Skeletal muscle satellite cell (primary cell): ENCODE results near the gene RIPOR3.

Experiments used
- H3K27me3 ChIP-seq: 2 replicates; pipeline ENCODE4 v1.7.0; 2013; ENCODE audit warnings: low read length; ENCODE audit not compliant: control insufficient read depth, insufficient read depth
- H3K36me3 ChIP-seq: 2 replicates; pipeline ENCODE4 v1.7.0; 2013; ENCODE audit warnings: mild to moderate bottlenecking, control low read depth, low read length; ENCODE audit not compliant: insufficient read depth
- H3K4me1 ChIP-seq: 2 replicates; pipeline ENCODE4 v1.7.0; 2013; ENCODE audit warnings: low read length; ENCODE audit not compliant: control insufficient read depth, insufficient read depth
- H3K4me2 ChIP-seq: 2 replicates; pipeline ENCODE4 v1.7.0; 2013; ENCODE audit warnings: mild to moderate bottlenecking, low read length
- H3K4me3 ChIP-seq: 2 replicates; pipeline ENCODE4 v1.7.0; 2013; ENCODE audit warnings: low read length
- H3K9ac ChIP-seq: 2 replicates; pipeline ENCODE4 v1.7.0; 2013; ENCODE audit warnings: mild to moderate bottlenecking, low read depth, low read length, moderate library complexity
- H3K9me3 ChIP-seq: replicated peaks from 2 replicates; pipeline ENCODE4 v1.7.0; 2013; ENCODE audit warnings: mild to moderate bottlenecking, control low read depth, low read length

The RIPOR3 gene

GRCh38 chr20:50728981-50729874, 37.9 kb upstream of the RIPOR3 start:
- H3K36me3 ChIP-seq: no peaks in the 10 kb centered on the region
- peaks cover 37% of the 10 kb centered on the region for H3K4me1 ChIP-seq
- peaks cover 23% of the 10 kb centered on the region for H3K27me3 ChIP-seq
- H3K4me3 ChIP-seq: no peak overlapping the region
- no peaks in the 10 kb centered on the region for H3K9me3 ChIP-seq
- H3K4me2 ChIP-seq: no peak overlapping the region
- no peak overlapping the region for H3K9ac ChIP-seq

DNA sequence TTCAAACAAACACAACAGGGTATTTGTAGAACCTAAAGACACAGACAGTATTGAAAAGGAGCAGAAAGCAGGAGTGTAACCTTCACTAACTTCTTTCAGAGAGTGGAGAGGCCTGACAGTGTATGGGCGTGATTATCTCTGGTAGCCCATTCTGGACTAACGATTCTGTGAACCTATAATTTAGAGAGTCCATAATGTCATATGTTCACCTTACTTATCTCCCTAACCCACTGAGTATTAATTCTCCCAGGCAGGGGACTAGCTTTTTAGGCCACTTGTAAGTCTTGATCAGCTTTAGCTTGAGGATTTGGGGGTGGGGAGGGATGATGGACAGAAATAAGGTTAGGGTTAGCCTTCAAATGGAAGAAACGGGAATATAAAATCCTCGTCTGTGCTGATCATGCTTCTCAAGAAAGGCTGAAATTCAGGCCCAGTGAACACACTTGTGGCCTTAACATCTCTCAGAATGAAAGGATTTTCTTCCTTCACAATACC, 37.2 kb upstream of the RIPOR3 start:
- Histone ChIP-seq H3K4me3 (no peak overlapping the region), H3K27me3 (peaks cover 18% of the 10 kb centered on the region), H3K36me3 (no peaks in the 10 kb centered on the region), H3K4me1 (peaks cover 38% of the 10 kb centered on the region), H3K4me2 (no peak overlapping the region), H3K9me3 (no peaks in the 10 kb centered on the region), H3K9ac (no peak overlapping the region)

GRCh38 chr20:50727792-50728485, 36.6 kb upstream of the RIPOR3 start:
- Histone ChIP-seq H3K9ac (no peak overlapping the region), H3K4me3 (no peak overlapping the region), H3K9me3 (no peaks in the 10 kb centered on the region), H3K4me2 (no peak overlapping the region), H3K4me1 (peaks cover 38% of the 10 kb centered on the region), H3K36me3 (no peaks in the 10 kb centered on the region), H3K27me3 (peaks cover 16% of the 10 kb centered on the region)

- Histone ChIP-seq H3K4me3 (no peak overlapping the region), H3K4me1 (peaks cover 42% of the 10 kb centered on the region), H3K9ac (no peak overlapping the region), H3K4me2 (no peak overlapping the region), H3K36me3 (no peaks in the 10 kb centered on the region), H3K27me3 (peaks cover 9% of the 10 kb centered on the region), H3K9me3 (no peaks in the 10 kb centered on the region)
These were observed 35.8 kb upstream of the RIPOR3 start for GRCh38 chr20:50726955-50727791.

DNA sequence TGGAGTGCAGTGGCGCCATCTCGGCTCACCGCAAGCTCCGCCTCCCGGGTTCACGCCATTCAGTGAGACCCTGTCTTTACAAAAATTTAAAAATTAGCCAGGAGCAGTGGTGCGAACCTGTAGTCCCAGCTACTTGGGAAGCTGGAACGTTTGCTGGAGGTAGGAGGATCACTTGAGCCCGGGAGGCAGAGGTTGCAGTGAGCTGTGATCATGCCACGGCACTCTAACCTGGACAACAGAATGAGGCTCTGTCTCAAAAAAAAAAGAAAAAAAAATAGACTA, 34.3 kb upstream of the RIPOR3 start:
- Histone ChIP-seq H3K9ac (no peak overlapping the region), H3K4me3 (no peak overlapping the region), H3K9me3 (no peaks in the 10 kb centered on the region), H3K36me3 (no peaks in the 10 kb centered on the region), H3K4me1 (peaks cover 39% of the 10 kb centered on the region), H3K27me3 (no peaks in the 10 kb centered on the region), H3K4me2 (peak overlapping the region; percentile 50)

GRCh38 chr20:50724851-50725723, 33.7 kb upstream of the RIPOR3 start:
- Histone ChIP-seq H3K4me3 (peak overlapping the region; percentile 17), H3K4me1 (peaks cover 33% of the 10 kb centered on the region), H3K27me3 (no peaks in the 10 kb centered on the region), H3K4me2 (peak overlapping the region; percentile 50), H3K9me3 (no peaks in the 10 kb centered on the region), H3K9ac (peak overlapping the region; percentile 53), H3K36me3 (no peaks in the 10 kb centered on the region)

DNA sequence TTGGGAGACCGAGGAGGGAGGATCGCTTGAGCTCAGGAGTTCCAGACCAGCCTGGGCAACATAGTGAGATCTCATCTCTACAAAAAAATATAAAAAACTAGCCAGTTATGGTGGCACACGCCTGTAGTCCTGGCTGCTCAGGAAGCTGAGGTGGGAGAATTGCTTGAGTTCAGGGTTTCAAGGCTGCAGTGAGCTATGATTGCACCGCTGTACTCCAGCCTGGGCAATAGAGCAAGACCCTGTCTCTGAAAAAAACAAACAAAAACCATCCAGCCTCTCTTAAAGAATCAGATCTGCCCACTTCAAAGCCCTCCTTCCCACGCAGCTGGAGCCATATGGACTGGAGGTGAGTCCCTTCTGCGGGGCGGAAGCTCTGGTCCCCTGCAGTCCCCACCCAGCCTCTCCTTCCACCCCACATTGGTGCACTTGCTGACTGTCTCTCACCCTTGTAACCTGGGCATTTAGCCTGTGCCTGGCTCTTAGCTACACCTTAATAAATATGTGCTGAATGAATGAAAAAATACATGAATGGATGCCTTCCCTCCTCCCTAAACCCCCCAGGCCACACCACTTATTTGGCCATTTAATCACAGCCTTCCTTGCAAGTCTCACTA, 32.9 kb upstream of the RIPOR3 start:
- Histone ChIP-seq H3K4me3 (peak overlapping the region; percentile 1), H3K4me2 (peak overlapping the region; percentile 50), H3K9ac (peak overlapping the region; percentile 49), H3K27me3 (no peaks in the 10 kb centered on the region), H3K9me3 (no peaks in the 10 kb centered on the region), H3K36me3 (no peaks in the 10 kb centered on the region), H3K4me1 (peaks cover 32% of the 10 kb centered on the region)

DNA sequence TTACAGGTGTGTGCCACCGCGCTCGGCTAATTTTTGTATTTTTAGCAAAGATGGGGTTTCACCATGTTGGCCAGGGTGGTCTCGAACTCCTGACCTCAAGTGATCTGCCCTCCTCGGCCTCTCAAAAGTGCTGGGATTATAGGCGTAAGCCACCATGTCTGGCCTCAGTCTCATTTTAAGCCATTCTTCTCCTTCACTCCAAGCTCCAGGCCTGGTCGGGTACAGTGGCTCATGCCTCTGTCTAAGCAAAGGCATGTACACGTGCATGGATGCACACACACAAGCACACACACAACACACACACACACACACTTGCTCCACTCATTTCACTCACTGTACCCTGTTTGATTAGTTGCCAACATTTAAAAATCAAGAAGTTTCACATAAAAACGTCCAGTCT, 32.3 kb upstream of the RIPOR3 start:
- Histone ChIP-seq H3K4me2 (no peak overlapping the region), H3K4me1 (peaks cover 32% of the 10 kb centered on the region), H3K9ac (no peak overlapping the region), H3K9me3 (no peaks in the 10 kb centered on the region), H3K36me3 (no peaks in the 10 kb centered on the region), H3K4me3 (no peak overlapping the region), H3K27me3 (no peaks in the 10 kb centered on the region)

DNA sequence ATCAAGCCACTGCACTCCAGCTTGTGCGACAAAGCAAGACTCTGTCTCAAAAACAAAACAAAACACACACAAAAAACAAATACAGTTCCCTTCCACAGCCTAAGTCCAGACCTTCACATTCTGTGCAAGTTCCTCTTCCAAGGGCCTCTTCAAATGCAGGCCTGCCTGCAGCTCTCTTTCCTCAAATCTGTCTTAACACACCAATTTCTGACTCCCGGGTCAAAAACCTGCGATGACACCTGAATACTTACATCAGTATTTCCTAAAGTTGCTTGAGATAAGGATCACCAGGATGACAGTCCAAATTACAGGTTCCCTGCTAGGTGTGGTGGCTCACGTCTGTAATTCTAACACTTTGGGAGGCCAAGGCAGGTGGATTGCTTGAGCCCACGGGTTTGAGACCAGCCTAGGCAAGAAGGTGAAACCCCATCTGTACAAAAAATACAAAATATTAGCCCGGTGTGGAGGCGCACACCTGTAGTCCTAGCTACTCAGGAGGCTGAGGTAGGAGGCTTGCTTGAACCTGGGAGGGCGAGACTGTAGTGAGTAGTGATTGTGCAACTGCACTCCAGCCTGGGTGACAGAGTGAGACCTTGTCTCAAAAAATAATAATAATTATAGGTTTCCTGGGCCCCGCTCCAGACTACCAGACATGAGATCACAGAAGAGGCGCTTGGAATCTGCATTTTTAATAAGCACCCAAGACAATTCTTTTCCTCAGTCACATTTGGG, 31.2 kb upstream of the RIPOR3 start:
- Histone ChIP-seq H3K36me3 (no peaks in the 10 kb centered on the region), H3K4me3 (no peak overlapping the region), H3K4me2 (no peak overlapping the region), H3K27me3 (no peaks in the 10 kb centered on the region), H3K9me3 (no peaks in the 10 kb centered on the region), H3K4me1 (peaks cover 32% of the 10 kb centered on the region), H3K9ac (no peak overlapping the region)

DNA sequence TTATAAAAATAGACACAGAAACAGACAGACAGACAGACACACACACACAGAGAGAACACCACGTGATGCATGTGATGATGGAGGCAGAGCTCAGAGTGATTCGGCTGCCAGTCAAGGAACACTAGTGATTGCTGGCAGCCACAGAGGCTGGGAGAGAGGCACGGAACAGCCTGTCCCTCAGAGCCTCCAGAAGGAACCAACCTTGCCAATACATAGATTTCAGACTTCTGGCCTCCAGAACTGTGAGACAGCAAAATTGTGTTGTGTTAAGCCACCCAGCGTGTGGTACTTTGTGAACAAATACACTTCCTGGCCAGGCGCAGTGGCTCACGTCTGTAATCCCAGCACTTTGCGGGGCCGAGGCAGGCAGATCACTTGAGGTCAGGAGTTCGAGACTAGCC, 30.5 kb upstream of the RIPOR3 start:
- no peaks in the 10 kb centered on the region for H3K9me3 ChIP-seq
- no peak overlapping the region for H3K4me3 ChIP-seq
- no peaks in the 10 kb centered on the region for H3K27me3 ChIP-seq
- no peak overlapping the region for H3K9ac ChIP-seq
- H3K36me3 ChIP-seq: no peaks in the 10 kb centered on the region
- H3K4me2 ChIP-seq: no peak overlapping the region
- peaks cover 27% of the 10 kb centered on the region for H3K4me1 ChIP-seq
